Measurements from ENCODE around the gene NT5DC3. TPM values are rescaled to one million over a fixed set of nuclear protein-coding genes. Genes with fewer than 3 reads are reported as not detected.

Gene NT5DC3
- total and polyA plus RNA-seq, 3 experiments from 2014 or later: 0.93 to 10.0 (median 9.9) TPM

Other genes starting within 250 kb of the NT5DC3 start
- 100 to 1,000 TPM; 461 to 488 TPM for gene HSP90B1, start 89.2 kb upstream of the NT5DC3 start, total RNA-seq
- gene HSP90B1, start 89.2 kb upstream of the NT5DC3 start, polyA plus RNA-seq: 348 TPM
- 10 to 100 TPM; 51.2 to 52.6 TPM for gene TDG, start 124.6 kb upstream of the NT5DC3 start, total RNA-seq
- gene TDG, start 124.6 kb upstream of the NT5DC3 start, polyA plus RNA-seq: 24.1 TPM
- under 1 TPM in 1 of 2 experiments, not detected in 1; 0.11 TPM for gene GLT8D2, start 209.0 kb upstream of the NT5DC3 start, total RNA-seq
- gene GLT8D2, start 209.0 kb upstream of the NT5DC3 start, polyA plus RNA-seq: not detected
- 10 to 100 TPM; 12.5 to 13.0 TPM for gene HCFC2, start 223.3 kb upstream of the NT5DC3 start, total RNA-seq
- gene HCFC2, start 223.3 kb upstream of the NT5DC3 start, polyA plus RNA-seq: 8.5 TPM

Data from CD8-positive, alpha-beta memory T cell (primary cell).